GM19023 (cell line): ENCODE measurements around the gene PF4V1.

Source experiments
- ATAC-seq: cut with Tn5 transposase; IDR thresholded peaks from one replicate; pipeline ENCODE4 v1.9.1; 2021; ENCODE audit warnings: mild to moderate bottlenecking, moderate library complexity; ENCODE audit not compliant: unreplicated experiment

The PF4V1 gene

DNA sequence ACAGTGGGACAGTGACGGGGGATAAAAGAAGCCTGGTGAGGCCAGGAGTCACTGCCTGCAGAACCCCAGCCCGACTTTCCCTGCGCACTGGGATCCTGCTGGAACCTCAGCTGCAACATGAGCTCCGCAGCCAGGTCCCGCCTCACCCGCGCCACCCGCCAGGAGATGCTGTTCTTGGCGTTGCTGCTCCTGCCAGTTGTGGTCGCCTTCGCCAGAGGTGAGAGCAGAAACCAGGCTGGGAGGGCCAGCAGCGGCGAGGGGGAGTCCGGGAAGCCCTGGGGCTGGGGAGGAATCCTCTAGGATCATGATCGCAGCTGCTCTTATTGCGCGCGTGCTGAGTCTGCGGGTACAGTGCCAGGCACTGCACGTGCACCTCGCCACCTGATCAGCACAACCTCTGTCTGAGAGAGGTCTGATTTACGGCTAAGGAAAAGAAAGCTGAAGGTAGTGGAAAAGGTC is at the start of gene PF4V1:
TSS of gene PF4V1 (plus strand) at position 51 of the 459 bp plus-strand sequence. CDS start at position 118, 67 bp downstream.
- no peak for ATAC-seq

- ATAC-seq: no peak
Measured at GRCh38 chr4:73810191-73810590, 42.9 kb upstream of the PF4V1 start.

- ATAC-seq: no peak
Measured at GRCh38 chr4:73811841-73812240, 41.3 kb upstream of the PF4V1 start.

- ATAC-seq: no peak
Measured at GRCh38 chr4:73814679-73815078, 38.4 kb upstream of the PF4V1 start.

DNA sequence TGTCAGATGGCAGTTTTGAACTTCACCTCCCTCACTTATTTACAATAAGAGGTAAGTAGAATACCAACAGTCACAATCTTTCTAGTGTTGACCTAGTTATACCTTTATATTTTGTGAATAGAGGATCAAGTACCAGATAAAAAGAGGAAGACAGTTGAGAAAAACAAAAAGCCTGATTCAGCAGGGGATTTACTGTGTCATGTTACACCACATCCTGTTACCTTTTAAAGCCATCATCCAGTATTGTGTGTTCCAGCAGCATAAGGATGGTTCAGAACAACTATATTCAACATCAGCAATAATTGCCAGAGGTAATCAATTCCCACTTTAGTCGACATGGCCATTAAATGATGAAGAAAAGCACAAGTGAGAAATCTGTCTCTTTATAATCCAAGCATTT is 38.0 kb upstream of the PF4V1 start:
- ATAC-seq: no peak

DNA sequence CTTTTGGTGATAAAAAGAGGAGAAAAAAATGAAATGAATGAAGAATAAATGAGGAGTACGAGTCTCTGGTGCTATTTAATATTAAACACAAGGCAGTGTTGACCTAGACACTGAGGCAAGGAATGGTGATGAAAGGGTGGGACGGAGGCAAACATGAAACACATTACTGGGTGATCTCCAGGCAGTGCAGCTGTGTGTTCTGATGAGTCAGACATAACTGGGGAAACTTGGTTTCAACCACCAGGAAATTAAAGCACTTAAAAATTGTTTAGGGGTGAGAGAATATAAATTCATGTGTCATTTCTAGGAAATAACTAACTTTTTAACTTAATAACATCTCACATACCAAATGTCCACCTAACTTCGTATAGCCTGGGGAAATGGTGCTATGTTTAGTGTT is 36.3 kb upstream of the PF4V1 start:
- no peak for ATAC-seq

GRCh38 chr4:73817341-73817740 is 35.8 kb upstream of the PF4V1 start:
- ATAC-seq: no peak

- no peak for ATAC-seq
Measured at GRCh38 chr4:73821325-73821724, 31.8 kb upstream of the PF4V1 start.

DNA sequence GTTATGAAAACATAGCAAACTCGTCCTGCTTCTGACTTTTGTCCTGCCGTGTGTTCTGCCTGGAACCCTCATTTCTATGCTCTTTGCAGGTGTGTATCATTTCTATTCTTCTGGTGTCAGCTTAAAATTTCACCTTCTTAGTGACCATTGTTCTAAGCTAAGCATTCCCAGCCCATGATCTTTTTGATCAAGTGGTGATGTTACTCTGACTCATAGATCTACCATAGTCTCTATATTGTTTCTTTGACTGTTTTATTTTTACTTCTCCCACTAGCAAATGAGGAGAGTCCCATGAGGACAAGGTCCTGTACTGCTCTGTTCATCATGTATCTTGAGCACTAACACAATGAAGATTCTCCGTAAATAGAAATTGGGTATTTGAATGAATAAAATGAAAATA is 30.7 kb upstream of the PF4V1 start:
- ATAC-seq: no peak

- no peak for ATAC-seq
Measured at GRCh38 chr4:73822812-73823504, 30.1 kb upstream of the PF4V1 start.

DNA sequence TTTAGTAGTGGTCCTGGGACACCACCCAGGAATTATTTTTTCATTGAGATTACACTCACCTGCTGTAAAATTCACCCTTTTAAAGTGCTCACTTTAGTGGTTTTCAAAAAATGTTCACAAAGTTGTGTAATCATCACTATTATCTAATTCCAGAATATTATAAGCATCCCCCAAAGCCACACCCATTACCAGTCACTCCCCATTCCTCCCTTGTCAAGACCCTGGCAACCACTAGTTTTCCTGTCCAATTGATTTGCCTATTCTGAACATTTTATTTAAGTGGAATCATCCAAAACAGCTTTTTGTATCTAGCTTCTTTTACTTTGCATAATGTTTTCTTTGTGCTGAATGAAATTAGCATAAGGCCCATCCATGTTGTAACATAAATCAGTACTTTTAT is 29.3 kb upstream of the PF4V1 start:
- ATAC-seq: no peak

DNA sequence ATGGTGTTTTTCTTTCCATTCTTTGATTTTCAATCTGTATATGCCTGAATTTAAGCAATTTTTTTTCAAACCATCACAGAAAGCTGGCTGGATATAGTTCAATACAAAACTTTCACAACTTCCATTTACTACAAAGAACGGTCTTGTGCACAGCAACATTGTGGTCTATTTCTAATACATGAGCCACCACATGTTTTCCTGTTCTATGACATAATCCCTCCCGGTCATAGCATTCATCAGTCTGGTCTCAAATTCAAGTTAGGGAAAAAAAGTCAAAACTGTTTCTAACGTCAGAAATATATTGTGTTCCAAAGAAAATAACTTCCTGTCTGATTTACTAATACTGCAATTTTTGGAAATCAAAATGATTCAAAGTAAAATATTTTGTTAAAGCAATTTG is 24.1 kb upstream of the PF4V1 start:
- no peak for ATAC-seq

GRCh38 chr4:73831569-73831968 is 21.5 kb upstream of the PF4V1 start:
- ATAC-seq: no peak

DNA sequence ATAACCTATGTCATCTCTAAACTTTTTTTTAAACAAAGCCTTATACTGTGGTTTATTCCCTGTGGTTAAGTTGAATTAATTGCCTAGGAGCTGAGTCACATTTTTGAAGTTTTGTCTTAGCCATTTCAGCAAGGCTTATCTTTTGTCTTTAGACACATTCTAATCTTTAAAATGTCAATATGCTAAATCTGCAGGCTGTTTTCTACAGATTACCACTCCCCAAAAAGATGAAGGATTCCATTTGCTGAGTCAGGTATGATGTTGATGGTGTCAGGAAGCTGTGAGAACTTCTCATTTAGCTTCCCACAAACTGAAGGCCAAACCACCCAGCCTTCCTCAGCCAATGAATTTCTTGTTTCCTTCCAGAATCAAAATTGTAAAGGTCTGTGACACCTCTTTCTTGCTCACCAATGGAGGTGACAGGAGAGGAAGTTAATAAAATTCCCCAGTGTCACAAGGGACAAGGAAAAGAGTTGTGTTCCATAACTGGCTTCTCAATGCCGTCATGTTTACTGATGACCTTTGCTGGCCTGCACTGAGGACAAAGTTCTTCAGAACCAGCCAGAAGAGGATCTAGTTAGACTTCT is 20.4 kb upstream of the PF4V1 start:
- ATAC-seq: no peak

DNA sequence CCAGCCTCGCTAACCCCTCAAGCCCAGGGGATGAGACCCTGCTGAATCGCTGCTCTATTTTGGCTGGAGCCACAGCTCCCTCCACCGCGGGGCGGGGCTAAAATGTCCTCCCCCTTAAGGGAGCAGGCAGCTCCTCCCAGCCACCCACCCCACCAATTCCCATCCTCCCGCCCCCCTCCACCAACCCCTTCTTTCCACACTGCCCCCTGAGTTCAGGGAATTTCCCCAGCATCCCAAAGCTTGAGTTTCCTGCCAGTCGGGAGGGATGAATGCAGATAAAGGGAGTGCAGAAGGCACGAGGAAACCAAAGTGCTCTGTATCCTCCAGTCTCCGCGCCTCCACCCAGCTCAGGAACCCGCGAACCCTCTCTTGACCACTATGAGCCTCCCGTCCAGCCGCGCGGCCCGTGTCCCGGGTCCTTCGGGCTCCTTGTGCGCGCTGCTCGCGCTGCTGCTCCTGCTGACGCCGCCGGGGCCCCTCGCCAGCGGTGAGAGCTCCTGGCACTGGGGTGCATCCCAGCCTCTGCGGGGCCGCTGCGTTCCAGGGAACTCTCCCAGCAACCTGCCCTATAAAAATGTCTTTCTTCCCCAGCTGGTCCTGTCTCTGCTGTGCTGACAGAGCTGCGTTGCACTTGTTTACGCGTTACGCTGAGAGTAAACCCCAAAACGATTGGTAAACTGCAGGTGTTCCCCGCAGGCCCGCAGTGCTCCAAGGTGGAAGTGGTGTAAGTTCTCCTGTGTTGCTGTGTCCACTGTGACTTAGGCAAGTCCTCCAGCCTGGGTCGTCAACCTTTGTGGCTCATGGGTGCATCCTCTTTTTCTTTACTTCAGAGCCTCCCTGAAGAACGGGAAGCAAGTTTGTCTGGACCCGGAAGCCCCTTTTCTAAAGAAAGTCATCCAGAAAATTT is 16.5 kb upstream of the PF4V1 start, which contains the start of gene CXCL6:
TSS of gene CXCL6 (plus strand) at position 306 of the 907 bp plus-strand sequence. CDS start at position 379, 73 bp downstream.
- no peak for ATAC-seq

DNA sequence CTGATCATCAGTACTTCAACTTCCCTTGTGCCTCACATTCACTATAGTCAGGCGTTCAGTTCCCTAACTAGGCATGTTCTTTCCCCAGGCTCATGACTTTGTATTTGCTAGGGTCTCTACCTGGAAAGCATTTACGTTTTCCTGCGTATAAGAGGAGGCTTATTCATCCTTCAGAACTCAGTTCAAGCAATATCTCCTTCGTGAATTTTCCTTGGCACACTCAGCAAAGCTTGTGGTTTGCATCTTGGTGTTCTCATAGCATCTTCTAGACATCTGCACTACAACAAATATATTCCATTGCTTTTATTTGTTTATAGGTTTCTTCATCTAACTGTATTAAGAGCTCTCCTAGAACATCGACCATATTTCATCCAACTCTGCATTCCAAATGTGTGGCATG is 14.0 kb upstream of the PF4V1 start:
- ATAC-seq: no peak

DNA sequence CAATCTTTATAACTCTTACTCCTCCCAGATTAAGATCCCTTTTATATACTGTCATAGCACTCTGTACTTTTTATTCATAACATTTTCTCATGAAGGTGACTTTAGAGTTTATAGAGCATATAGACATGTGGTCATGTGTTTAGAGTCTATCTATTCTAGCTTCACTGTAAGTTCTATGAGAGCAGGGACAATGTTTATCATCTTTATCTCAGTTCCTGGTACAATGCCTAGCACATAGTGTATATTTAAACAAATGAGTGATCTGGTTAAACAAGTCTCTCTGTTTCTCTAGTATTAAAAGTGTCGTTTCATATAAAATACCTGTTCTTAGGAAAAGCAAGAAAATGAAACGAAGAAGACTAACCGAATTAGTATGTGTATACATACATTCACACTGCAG is 13.4 kb upstream of the PF4V1 start:
- ATAC-seq: no peak

GRCh38 chr4:73841243-73841925 is 11.7 kb upstream of the PF4V1 start:
- no peak for ATAC-seq

- ATAC-seq: no peak
Measured at GRCh38 chr4:73842696-73843095, 10.4 kb upstream of the PF4V1 start.

DNA sequence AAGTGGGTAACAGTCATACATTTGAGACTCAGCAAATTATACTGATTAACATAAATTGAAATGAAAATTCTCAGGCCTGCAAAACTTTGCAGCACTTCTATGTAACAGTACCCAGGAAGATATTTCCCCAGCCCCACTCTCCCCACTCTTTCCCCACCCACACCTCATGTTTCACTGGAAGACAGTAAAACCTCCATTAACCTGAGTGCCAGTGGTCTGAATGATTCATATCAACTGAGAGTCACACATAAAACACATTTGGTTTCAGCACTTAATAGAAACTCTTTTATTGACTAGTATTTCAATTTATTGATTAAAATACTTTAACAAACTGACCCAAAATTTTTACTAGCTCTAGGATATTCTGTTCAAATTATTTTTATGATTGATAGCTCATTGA is 9.7 kb upstream of the PF4V1 start:
- no peak for ATAC-seq

- no peak for ATAC-seq
Measured at GRCh38 chr4:73844345-73844744, 8.8 kb upstream of the PF4V1 start.
